ENCODE measurements around the gene SSTR3.
"Not testable (repeated sequence)": the region's sequence is repeated elsewhere in the genome, so short reads cannot be mapped to it uniquely, and the experiment has no call there.

Gene SSTR3

DNA sequence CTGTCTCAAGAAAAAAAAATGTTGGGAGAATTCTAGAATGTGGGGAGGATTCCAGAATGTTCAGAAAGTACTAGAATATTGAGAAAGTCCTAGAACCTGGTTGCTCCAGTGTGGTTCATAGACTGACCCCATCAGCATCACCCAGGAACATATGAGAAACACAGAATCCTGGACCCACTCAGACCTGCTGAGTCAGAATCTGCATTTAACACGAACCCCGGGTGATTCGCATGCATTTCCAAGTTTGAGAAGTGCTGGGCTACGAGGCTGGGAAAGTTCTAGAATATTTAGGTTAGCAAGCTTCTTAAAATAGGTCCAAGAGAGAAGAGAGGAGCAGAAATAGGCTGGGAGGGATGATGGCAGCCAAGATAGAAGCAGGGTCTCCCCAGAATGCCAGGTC, 30.6 kb downstream of the SSTR3 start:
- DNase-seq (ENCODE audit: low read depth in 3 of 3) = no peak

DNA sequence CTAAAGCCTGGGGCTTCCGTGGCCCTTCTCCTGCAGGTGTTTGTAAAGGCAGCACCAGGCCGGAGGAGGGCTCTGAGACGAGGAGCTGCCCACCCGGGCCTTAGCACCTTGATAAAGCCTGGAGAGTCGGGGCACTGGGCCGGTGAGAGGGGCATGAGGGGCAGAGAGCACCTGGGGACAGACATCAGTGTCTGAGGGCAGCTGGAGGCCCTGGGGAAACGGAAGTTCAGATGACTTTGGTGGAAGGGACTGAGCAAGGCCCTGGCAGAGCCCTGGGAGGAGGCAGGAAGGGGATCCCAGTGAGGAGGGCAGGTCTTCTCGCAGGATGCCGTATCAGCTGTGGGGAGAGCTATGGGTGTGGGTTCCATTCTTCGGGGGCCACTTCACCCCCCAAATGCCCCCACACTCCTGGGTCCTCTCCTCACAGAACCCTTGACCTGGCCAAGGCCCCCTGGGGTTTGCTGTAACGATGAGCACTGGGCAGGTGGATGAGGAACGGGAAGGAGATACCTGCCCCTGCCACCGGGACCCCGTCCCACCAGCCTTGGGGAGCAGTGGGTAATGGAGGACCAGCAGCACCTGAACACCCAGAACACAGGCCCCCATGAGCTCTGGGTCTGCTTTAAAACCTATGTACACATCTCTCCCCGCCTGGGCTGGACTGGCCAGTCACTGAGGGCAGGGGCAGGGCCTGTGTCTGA, 31.6 kb downstream of the SSTR3 start:
- no peak for DNase-seq (ENCODE audit: low read depth in 3 of 3)

DNA sequence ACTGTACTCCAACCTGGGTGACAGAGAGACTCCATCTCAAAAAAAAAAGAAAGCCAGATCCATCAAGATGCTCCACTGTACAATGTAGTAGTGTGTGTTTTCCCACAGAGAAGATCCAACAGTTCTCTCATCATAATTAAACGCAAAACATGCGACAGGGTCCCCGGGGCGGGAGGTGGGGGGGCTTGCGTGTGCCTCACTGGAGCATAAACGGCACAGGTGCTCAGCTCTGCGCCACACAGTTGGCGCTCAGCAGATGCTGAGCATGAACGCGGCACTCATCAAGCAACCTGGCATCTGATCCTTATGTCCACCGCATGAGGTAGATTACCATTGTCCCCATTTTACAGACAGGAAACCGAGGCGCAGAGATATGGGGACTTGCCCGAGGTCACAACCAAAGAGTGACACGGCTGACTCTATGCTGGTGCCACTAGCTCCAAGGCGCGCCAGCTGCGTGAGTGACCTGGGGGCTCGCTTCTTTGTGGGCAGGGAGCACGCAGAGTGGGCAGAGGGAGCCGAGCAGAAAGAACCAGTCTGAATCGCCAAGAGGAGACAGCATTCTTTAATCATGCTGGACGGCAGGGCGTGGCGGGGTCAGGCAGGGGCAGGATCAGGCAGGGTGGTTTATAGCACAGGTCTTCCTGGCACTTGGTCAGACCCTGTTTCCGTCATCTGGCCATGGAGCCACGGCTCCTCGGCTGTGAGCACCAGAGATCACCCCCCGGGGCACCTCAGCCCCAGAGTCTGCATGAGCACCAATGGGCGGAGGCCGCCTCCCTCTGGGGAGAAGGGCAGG, 32.5 kb downstream of the SSTR3 start:
- DNase-seq (ENCODE audit: low read depth in 3 of 3) = no peak

DNA sequence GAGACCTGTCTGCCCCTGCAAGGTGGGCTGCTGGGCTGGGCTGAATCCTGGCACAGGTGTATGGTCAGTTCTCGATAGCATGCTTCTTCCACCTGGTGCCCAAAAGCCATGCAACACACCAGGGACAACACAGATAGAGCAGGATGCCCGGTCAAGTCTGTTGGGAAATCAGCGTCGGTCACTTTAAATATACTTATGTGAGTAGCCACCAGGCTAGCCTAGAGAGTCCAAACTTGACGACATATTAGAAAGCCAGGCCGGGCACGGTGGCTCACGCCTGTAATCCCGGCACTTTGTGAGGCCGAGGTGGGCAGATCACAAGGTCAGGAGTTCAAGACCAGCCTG, 33.2 kb downstream of the SSTR3 start:
- no peak for DNase-seq (ENCODE audit: low read depth in 3 of 3)

DNA sequence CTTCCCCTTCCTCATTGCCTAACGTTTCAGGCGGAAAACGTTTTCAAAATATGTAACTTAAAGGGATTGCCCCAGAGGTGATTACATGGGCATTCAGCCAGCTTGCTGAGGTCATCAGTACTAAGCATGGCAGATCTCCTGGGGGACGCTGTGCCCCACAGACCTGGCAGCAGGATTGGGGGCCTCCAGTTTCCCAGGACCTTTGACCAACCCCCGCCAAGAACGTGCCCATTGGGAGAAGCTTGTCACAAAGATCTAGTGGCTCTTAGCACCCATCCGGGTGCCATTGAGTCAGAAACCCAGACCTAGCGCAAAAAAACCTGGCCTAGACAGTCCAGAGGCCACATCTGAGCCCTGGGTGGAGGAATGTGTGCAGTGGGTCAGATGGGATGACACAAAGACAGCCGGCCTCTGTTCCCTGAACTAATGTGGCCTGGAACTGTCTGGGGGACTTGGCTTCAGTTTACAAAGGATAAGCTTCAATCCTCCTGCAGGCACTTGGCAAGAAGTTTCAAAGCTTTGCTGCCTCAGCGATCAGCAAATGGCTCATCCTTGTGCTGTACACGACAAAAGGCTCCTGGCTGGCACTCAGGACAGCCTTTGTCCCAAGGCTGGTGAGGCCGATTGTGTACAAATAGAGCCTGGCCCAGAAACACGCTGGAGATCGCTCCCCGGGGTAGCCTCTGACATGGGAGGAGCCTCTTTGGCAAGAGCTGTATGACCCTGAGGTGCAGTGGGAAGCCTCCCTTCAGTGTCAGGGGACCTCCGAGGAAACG, 33.7 kb downstream of the SSTR3 start:
- DNase-seq (ENCODE audit: low read depth in 3 of 3) = no peak

DNA sequence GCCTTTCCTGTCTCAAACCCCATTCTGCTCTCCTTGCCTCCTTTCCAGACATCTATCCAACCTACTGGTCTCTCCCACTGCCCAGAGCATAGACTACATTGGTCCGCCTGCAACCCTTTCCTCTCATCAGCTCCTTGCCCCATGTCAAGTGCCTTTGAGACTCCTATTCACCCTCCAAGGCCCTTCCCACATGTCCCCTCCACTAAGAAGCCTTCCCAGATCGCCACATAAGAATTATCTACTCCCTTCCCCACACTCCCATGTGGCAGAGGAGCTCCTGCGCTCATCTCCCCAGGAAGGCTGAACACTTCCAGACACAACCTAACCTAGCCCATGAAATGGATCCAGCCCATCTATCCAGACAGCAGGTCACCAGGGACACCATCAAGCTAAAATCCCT, 34.5 kb downstream of the SSTR3 start:
- DNase-seq (ENCODE audit: low read depth in 3 of 3) = no peak

DNA sequence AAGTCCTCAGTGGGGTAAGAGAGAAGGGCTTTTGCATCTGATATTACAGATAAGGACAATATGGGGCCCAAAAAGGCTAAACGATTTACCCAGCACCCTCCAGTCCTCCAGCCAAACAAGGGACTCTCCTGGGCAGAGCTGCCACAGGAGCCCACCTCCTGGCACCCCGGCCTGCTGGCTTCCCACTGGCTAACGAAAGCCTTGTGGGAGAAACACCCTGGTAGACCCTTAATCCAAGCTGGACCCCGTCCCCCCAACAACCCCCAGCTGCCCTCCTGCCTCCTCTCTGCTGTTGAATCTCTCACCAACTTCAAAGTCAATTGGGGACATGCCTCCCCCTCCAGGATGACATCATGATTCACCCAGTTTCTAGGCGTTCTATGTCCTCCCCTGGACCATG, 35.1 kb downstream of the SSTR3 start:
- DNase-seq (ENCODE audit: low read depth in 3 of 3) = no peak

DNA sequence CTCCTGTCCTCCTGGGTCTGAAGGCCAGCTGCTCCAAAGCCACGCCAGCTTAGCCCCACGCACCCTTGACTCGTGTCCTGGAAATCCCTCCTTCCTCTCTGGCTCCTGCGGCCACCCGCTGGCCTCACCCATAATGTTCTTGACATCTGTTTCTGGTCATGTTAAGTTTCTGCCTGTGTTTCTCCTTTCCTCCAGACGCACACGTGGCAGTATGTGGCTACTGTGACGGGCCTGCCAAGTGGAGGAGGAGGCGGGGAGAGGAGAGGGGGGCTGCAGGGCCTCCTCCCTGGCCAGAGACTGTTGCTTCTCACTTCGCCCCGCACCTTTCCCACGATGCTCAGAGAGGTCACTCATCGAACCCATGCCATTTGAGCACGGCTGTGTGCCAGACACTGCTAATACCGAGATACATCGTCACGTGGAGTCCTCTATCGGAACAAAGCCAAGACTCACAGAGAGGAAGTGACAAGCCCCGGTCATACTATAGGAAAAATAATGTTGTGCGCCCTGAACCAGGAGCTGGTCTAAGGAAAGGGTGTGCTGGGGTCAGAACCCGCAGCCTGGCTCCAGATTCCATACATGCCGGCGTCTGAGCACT, 35.7 kb downstream of the SSTR3 start:
- DNase-seq (ENCODE audit: low read depth in 3 of 3) = no peak

DNA sequence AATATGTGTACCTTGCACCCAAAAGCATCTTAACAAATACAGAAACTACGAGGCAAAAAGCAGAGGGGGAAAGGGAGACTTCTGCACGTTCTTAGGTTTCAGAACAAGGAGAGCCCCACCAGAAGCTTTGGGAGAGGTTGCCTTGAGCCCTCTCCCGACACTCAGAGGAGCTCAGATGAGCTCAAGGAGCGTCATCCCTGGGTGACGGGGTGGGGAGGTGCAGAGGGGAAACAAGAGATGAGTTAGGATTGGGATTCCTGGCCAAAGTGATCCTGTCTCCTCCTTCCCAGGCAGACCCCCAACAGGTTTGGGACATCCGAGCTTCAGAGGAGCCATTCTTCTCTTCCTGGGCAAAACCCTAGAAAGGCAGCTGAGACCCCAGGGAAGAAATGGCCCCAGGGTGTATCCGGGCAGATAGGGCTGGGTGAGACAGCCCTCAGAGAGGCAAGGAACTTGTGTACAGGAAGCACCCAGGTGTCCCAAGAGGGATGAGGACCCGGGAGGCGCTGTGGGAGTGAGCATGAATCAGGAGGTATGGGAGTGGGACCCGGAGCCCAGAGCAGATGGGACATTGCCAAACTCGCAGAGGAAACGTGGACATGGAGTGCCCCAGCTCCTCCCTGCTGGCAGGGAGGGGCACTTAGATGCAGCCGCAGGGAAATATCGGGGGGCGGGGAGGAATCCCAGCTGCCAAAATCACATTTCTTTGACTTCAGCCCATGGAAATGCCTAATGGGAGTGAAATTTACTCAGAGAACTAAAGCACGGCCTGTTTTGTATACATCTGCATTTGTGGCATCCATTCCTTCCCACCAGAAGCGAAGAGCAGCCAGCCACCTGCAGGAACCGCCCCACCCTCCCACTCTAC, 36.6 kb downstream of the SSTR3 start:
- DNase-seq (ENCODE audit: low read depth in 3 of 3) = no peak

DNA sequence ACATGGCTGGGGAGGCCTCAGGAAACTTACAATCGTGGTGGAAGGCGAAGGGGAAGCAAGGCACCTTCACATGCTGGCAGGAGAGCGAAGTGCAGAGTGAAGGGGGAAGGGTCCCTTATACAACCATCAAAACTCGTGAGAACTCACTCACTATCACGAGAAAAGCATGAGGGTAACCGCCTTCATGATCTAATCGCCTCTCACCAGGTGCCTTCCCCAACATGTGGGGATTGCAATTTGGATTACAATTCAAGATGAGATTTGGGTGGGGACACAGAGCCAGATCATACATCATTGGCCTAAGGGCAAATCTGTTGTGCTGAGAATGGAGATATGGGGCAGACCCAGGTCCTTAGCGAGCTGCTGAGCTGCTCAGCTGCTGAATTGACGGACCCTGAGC, 37.3 kb downstream of the SSTR3 start:
- DNase-seq (ENCODE audit: low read depth in 3 of 3) = no peak

DNA sequence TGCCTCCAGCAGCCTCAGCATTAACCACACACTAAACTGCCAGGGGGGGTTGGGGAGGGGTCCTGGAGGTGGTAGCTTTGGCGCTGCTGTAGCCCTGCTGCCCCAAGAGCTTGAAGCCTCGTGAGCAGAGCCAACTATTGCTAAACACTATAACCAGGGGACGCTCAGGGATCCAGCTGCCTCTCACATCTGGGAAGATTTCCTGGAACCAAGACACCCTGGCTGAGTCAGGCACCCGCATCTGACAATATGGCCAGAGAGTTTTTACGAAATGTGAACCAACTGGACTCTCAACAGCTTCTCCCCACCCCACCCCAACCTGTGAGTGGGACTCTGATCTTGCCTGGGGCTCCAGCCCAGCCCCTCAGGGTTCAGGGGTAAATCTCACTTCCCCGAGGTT, 38.6 kb downstream of the SSTR3 start:
- DNase-seq (ENCODE audit: low read depth in 3 of 3) = no peak

DNA sequence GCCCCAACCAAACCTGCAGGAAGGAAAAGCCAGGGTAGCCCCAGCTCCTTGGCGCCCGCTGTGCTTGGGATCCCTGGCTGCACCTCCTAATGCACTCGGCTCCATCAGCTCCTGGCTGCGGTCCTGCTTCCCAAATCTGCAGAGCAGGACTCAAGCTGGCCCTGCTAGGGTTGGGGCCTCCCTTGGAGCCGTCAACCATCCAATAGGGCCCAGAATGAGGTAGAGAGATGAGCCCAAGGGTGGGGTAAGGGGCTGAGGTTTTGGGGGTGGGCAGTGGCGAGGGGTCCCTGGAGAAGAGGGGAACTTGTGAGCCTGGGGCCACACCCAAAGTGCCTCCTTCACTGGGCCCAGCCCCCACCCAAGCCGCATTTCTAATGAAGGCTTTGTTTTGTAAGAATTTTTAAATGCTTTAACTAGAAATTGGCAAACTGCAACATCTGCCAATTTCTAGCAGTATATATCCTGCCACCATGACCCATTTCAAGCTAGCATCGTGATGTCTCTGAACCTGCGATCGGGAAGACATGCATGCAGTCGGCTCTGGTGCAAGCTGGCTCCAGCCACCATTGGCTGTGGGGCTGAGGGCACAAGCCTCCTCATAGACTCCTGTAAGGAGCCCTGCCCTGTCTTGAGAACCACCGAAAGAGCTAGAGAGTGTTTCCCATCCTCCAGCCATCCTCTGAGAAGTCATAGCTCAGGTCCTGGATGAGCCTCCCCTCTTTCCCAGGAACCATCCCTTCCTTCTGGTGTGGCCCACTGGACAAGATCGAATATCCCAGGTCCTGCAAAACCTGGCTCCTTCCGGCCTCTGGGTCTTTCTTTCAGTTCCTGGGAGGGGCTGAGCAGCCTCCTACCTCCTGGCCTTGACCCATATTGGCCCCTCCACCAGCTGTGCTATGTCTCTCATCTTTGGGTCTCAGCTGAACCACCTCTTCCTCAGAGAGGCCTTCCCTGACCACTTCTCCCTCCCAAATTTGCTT, 39.7 kb downstream of the SSTR3 start:
- no peak for DNase-seq (ENCODE audit: low read depth in 3 of 3)

DNA sequence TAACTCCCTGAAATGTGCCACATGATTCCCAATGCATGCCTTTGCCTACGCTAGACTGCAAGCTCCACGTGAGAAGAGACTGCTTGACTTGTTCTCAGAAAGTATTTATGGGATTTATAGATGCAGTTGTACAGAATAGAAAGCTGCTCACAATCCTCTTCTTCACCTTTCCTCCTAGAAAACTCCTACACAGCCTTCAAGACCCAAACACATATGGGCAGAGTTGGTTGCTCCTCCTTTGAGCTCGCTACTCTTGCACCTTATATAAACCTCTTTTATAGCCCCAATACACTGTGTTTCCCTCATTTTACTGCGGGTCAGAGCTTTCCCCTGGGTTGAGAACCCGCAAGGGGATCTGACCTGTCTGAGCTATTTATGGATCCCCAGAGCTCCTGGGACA, 40.6 kb downstream of the SSTR3 start:
- no peak for DNase-seq (ENCODE audit: low read depth in 3 of 3)

DNA sequence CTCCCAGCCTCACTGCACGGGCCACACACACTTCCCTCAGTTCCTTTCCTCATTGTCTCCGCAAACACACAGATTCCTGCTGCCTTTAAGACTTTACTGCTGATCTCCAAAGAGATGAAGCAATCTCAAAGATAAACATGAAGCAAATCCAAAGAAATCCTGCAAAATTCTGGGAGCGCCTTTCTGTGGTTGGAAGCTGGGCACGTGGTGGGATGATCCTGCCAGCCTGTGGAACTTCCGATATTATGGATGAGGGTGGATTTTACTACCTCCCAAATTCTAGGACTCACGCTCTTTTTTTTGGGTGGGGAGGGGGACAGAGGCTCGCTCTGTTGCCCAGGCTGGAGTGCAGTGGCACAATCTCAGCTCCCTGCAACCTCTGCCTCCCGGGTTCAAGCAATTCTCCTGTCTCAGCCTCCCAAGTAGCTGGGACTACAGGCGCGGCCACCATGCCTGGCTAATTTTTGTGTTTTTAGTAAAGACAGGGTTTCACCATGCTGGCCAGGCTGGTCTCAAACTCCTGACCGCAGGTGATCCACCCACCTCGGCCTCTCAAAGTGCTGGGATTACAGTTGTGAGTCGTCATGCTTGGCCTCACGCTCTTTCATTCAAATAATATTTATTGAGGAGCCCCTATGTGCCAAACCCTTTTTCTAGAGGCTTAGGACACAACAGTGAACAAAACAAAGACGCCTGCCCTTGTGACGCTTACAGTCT, 41.4 kb downstream of the SSTR3 start:
- DNase-seq (ENCODE audit: low read depth in 3 of 3) = not testable (repeated sequence)

DNA sequence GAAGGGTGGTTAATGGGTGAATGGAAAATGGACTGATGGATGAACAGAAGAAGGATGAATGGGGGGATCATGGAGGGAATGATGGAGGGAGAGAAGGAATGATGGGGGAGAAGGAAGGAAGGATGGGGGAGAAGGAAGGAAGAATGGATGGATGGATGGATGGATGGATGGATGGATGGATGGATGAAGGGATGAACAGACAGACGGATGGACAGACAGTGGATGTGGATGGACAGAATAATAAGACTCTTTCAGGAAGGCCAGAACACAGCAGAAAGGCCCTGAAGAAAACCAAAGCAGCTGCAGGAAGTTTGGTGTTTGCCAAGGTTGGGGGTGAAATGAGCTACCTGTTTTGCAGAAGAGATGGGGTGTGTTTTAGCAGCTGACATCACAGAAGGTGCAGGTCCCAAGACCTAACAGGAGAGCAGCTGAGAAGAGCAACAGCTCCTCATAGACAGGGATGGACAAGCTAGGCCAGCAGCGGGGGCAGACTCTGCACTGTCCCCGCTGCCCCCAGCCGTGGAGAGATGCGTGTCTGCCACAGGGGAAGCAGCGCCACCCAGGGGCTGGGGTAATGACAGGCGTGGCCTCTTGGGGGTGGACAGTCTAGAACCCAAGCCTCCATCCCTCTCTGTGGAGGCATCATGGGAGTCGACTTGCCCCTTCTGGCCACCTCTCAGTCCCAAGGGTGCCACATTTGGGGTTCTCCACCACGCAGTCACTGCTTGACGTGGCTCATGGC, 42.2 kb downstream of the SSTR3 start:
- no peak for DNase-seq (ENCODE audit: low read depth in 3 of 3)

DNA sequence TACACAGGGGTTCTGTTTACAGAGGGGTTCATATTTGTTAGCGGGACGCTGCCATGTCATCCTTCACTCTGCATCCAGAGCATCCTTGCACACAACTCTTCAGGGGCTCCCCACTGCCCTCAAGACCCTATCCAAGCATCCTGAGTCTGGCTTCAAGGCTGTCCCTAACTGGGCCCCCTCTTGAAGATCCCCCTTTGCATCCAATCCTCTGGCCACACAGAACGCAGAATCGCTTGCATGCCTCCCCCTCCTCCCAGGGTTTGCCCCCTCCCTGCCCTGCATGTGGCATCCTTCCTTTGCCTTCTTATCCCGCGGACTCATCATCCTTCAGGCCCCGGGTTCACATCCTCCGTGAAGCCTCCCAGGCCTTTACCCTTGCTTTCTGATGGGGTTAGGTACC, 42.9 kb downstream of the SSTR3 start:
- no peak for DNase-seq (ENCODE audit: low read depth in 3 of 3)

DNA sequence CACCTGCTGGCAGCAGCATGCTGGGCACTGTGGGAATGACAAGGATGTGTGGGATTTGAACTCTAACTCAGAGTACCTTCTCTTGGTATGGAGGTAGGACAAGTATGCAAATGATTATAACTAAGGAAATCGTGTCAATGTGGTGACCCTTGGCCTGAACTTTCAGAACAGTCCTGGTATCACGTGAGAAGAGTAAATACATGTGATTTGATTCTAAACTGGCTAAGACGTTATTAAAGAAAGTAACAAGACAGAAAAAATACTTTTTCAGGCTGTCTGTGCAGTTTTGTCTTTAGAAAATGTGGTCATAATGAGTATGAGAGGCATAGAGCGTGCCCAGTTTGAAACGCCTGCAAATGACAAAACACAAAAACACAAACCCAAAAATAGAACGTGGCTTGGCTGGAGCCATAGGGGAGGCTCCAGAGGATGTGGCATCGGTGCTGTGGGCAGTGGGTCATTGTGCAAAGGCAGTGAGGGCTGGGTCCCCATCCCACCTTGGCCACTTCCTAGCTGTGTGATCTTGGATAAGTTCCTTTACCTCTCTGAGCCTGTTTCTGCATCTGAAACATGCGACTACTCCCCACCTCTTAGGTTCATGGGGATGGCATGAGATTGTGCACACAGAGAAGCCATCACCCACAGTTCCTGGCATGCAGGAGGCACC, 44.2 kb downstream of the SSTR3 start:
- no peak for DNase-seq (ENCODE audit: low read depth in 3 of 3)
